IPS DF 19.7 (cell line): Measurements from ENCODE around the gene AMFR.

Source experiments
- DNase-seq: peaks from one replicate; pipeline ENCODE4 v3.0.0-alpha.2; 2013; ENCODE audit warnings: low read depth, low spot score

AMFR gene

GRCh38 chr16:56362706-56363105 lies 62.6 kb downstream of the AMFR start:
- DNase-seq, result no peak

GRCh38 chr16:56362057-56362655 lies 63.2 kb downstream of the AMFR start:
- DNase-seq, result no peak

- no peak for DNase-seq
Measured at GRCh38 chr16:56360117-56361008, 65.0 kb downstream of the AMFR start.

- DNase-seq, result no peak
Measured at GRCh38 chr16:56357765-56358322, 67.5 kb downstream of the AMFR start.

GRCh38 chr16:56357241-56357764 lies 68.0 kb downstream of the AMFR start:
- no peak for DNase-seq

GRCh38 chr16:56356276-56357240 lies 68.8 kb downstream of the AMFR start:
- DNase-seq, result peak; percentile 64

- no peak for DNase-seq
Measured at GRCh38 chr16:56355786-56356275, 69.5 kb downstream of the AMFR start.

GRCh38 chr16:56355221-56355620 lies 70.1 kb downstream of the AMFR start:
- no peak for DNase-seq

GRCh38 chr16:56354746-56355145 lies 70.6 kb downstream of the AMFR start:
- no peak for DNase-seq

- DNase-seq, result no peak
Measured at GRCh38 chr16:56354016-56354415, 71.3 kb downstream of the AMFR start.

- no peak for DNase-seq
Measured at GRCh38 chr16:56353054-56353921, 72.1 kb downstream of the AMFR start.

GRCh38 chr16:56352351-56353053 lies 72.8 kb downstream of the AMFR start:
- DNase-seq, result no peak

- DNase-seq, result no peak
Measured at GRCh38 chr16:56351481-56351880, 73.9 kb downstream of the AMFR start.

GRCh38 chr16:56350491-56351405 lies 74.6 kb downstream of the AMFR start:
- no peak for DNase-seq

GRCh38 chr16:56349711-56350161 lies 75.6 kb downstream of the AMFR start:
- no peak for DNase-seq

- DNase-seq, result no peak
Measured at GRCh38 chr16:56349086-56349415, 76.3 kb downstream of the AMFR start.

- DNase-seq, result no peak
Measured at GRCh38 chr16:56348168-56349085, 76.9 kb downstream of the AMFR start.
